Measurements from ENCODE around the gene PLB1. TPM values are rescaled to one million over a fixed set of nuclear protein-coding genes. Genes with fewer than 3 reads are reported as not detected.

Gene PLB1
- total RNA-seq, 1 experiment from 2014 or later, result 0.40 TPM

GRCh38 chr2:28587526-28588291 lies 91.8 kb downstream of the PLB1 start:
- CTCF ChIA-PET, result no interaction called here
- Histone ChIP-seq H4K20me1 (ENCODE audit: low read length) (no peaks in the 10 kb centered on the region), H3K27me3 (ENCODE audit: low read length) (no peaks in the 10 kb centered on the region), H3K4me1 (ENCODE audit: insufficient read depth, low read length) (peaks cover 34% of the 10 kb centered on the region), H3K36me3 (ENCODE audit: low read depth, low read length) (no peaks in the 10 kb centered on the region), H3K27ac (ENCODE audit: low read length) (no peak overlapping the region), H3K9ac (ENCODE audit: low read length) (no peak overlapping the region), H3K4me3 (ENCODE audit: low read length) (no peak overlapping the region), H3K79me2 (ENCODE audit: low read length) (no peaks in the 10 kb centered on the region), H3K9me3 (ENCODE audit: low read length) (no peaks in the 10 kb centered on the region), H2AFZ (ENCODE audit: low read length) (no peak overlapping the region), H3F3A (ENCODE audit: low read length, unreplicated experiment) (peaks cover 5% of the 10 kb centered on the region), H3K9me2 (replicated peaks; ENCODE audit: low read length) (no peaks in the 10 kb centered on the region), H3K4me2 (ENCODE audit: low read length) (no peak overlapping the region)
- POLR2A ChIA-PET (ENCODE audit: unreplicated experiment), result no interaction called here
- intact Hi-C loops (cut with micrococcal nuclease), result no loop called here
- TF ChIP-seq CTCF (conservative IDR thresholded peaks at IDR 0.05; ENCODE audit: low read depth, low read length), result no peak
- TF ChIP-seq EZH2phosphoT487 (IDR thresholded peaks at IDR 0.05; ENCODE audit: borderline replicate concordance, low read length), result no peak
- TF ChIP-seq EZH2 (IDR thresholded peaks at IDR 0.05; ENCODE audit: low read length, unreplicated experiment), result no peak
- ATAC-seq (no peak), DNase-seq (no peak)
- no TSS peak for BruUV-seq (replicated peaks)

GRCh38 chr2:28588292-28588670 lies 92.4 kb downstream of the PLB1 start:
- no TSS peak for BruUV-seq (replicated peaks)
- ChIA-PET CTCF (no interaction called here), POLR2A (ENCODE audit: unreplicated experiment) (no interaction called here)
- Histone ChIP-seq H3F3A (ENCODE audit: low read length, unreplicated experiment) (peaks cover 5% of the 10 kb centered on the region), H3K27me3 (ENCODE audit: low read length) (no peaks in the 10 kb centered on the region), H3K9me2 (replicated peaks; ENCODE audit: low read length) (no peaks in the 10 kb centered on the region), H3K9me3 (ENCODE audit: low read length) (no peaks in the 10 kb centered on the region), H3K36me3 (ENCODE audit: low read depth, low read length) (no peaks in the 10 kb centered on the region), H3K9ac (ENCODE audit: low read length) (no peak overlapping the region), H3K4me1 (ENCODE audit: insufficient read depth, low read length) (peaks cover 31% of the 10 kb centered on the region), H3K4me3 (ENCODE audit: low read length) (no peak overlapping the region), H4K20me1 (ENCODE audit: low read length) (no peaks in the 10 kb centered on the region), H2AFZ (ENCODE audit: low read length) (no peak overlapping the region), H3K27ac (ENCODE audit: low read length) (no peak overlapping the region), H3K4me2 (ENCODE audit: low read length) (no peak overlapping the region), H3K79me2 (ENCODE audit: low read length) (no peaks in the 10 kb centered on the region)
- intact Hi-C loops (cut with micrococcal nuclease), result no loop called here
- TF ChIP-seq EZH2 (IDR thresholded peaks at IDR 0.05; ENCODE audit: low read length, unreplicated experiment) (no peak), CTCF (conservative IDR thresholded peaks at IDR 0.05; ENCODE audit: low read depth, low read length) (no peak), EZH2phosphoT487 (IDR thresholded peaks at IDR 0.05; ENCODE audit: borderline replicate concordance, low read length) (no peak)
- no peak for ATAC-seq
- DNase-seq, result no peak

GRCh38 chr2:28589746-28590463 lies 94.0 kb downstream of the PLB1 start:
- ChIA-PET POLR2A (ENCODE audit: unreplicated experiment) (no interaction called here), CTCF (no interaction called here)
- Histone ChIP-seq H3K4me1 (ENCODE audit: insufficient read depth, low read length) (peaks cover 29% of the 10 kb centered on the region), H3K27me3 (ENCODE audit: low read length) (no peaks in the 10 kb centered on the region), H3K9me2 (replicated peaks; ENCODE audit: low read length) (no peaks in the 10 kb centered on the region), H3K36me3 (ENCODE audit: low read depth, low read length) (no peaks in the 10 kb centered on the region), H2AFZ (ENCODE audit: low read length) (no peak overlapping the region), H3K9ac (ENCODE audit: low read length) (no peak overlapping the region), H3K4me3 (ENCODE audit: low read length) (no peak overlapping the region), H3K9me3 (ENCODE audit: low read length) (no peaks in the 10 kb centered on the region), H3K79me2 (ENCODE audit: low read length) (no peaks in the 10 kb centered on the region), H4K20me1 (ENCODE audit: low read length) (no peaks in the 10 kb centered on the region), H3K4me2 (ENCODE audit: low read length) (no peak overlapping the region), H3K27ac (ENCODE audit: low read length) (no peak overlapping the region), H3F3A (ENCODE audit: low read length, unreplicated experiment) (peaks cover under 1% of the 10 kb centered on the region)
- BruUV-seq (replicated peaks), result no TSS peak
- ATAC-seq, result no peak
- no peak for DNase-seq
- intact Hi-C loops (cut with micrococcal nuclease), result no loop called here
- TF ChIP-seq EZH2 (IDR thresholded peaks at IDR 0.05; ENCODE audit: low read length, unreplicated experiment), result no peak
- no peak for TF ChIP-seq CTCF (conservative IDR thresholded peaks at IDR 0.05; ENCODE audit: low read depth, low read length)
- TF ChIP-seq EZH2phosphoT487 (IDR thresholded peaks at IDR 0.05; ENCODE audit: borderline replicate concordance, low read length), result no peak
